ENCODE results near the gene ACACA. TPM values are rescaled to one million over a fixed set of nuclear protein-coding genes. Genes with fewer than 3 reads are reported as not detected.

Gene ACACA
- total and polyA plus RNA-seq, 2 experiments from 2014 or later: 59.6 to 164 TPM

DNA sequence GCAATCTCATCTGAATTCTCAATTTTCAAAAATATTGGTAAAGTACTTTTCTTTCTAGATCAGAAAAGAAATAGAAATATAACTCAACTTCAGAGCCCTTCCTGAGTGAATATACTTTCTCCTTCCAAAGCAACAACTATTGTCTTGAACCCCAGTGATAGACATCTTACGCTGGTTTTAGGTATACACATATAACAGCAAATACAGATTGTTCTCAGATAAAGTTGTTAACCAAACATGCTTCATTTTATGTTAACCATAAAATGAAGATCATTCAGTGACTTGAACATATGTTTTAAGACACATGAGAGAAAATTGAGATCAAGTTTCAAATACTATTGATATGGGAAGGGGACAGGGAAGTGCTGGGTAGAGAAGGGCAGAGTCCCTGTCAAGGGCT is 84.5 kb downstream of the ACACA start:
- Histone ChIP-seq H3F3A (replicated peaks; ENCODE audit: low read depth) (0 out of 2 replicates have a peak, but pooled peaks cover 8% of the 10 kb centered on the region), H3K9me2 (ENCODE audit: insufficient read depth) (no peaks in the 10 kb centered on the region), H3K4me1 (ENCODE audit: insufficient read depth) (no peaks in the 10 kb centered on the region), H3K27me3 (ENCODE audit: insufficient read depth) (no peaks in the 10 kb centered on the region), H3K36me3 (ENCODE audit: insufficient read depth) (peaks cover 5% of the 10 kb centered on the region; the same call in 1 of the 2 replicates), H3K79me2 (replicated peaks; ENCODE audit: insufficient read depth) (peaks cover 89% of the 10 kb centered on the region), H3K4me3 (no peak overlapping the region), H3K27ac (ENCODE audit: low read depth) (no peak overlapping the region), H2AFZ (no peak overlapping the region), H3K4me2 (no peak overlapping the region), H4K20me1 (replicated peaks; ENCODE audit: insufficient read depth) (peaks cover 22% of the 10 kb centered on the region)
- Mint-ChIP-seq H3K36me3 (ENCODE audit: low read depth) (peaks cover 44% of the 10 kb centered on the region), H3K27ac (no peak overlapping the region), H3K4me1 (no peaks in the 10 kb centered on the region; the same call in 2 of the 3 replicates), H3K27me3 (ENCODE audit: insufficient read depth, low read depth, poor library complexity) (peaks cover 3% of the 10 kb centered on the region), H3K9me3 (no peaks in the 10 kb centered on the region; the same call in 2 of the 3 replicates), H3K4me3 (no peak overlapping the region)
- ATAC-seq: no peak
- DNase-seq (ENCODE audit: low spot score): no peak
- no peak for TF ChIP-seq CREB1 (CRISPR knock-in tag; IDR thresholded peaks at IDR 0.05; ENCODE audit: low read depth)

DNA sequence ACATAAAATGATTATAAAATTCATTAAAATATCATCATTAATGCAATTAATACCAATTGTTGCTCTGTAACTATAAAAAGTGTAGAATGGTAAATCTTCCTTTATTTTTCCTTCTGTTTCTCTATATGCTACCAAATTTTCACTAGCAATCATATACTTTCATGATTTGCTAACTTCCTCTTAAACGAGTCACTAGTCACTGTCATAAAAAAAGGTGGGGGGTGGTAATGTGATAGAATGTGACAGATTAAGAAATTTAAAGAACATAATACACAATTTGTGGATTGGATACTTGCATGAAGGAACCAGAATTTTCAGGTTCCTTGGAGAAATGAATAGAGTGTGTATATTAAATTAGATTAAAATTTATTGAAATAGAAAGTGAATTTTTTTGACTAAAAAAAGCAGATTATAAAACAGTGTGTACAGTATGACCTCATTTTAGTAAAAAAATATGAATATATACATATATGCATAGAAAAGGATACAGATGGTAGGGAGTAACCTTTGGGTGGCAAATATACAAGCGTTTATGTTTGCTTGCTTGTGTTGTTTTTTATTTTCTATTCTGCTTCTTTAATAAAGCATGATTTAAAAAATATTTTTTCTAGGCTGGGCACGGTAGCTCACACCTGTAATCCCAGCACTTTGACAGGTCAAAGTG is 87.6 kb downstream of the ACACA start:
- ATAC-seq: no peak
- H3K4me3 Mint-ChIP-seq: no peak overlapping the region

More for the DNA sequence above, 87.6 kb downstream of the ACACA start:
- H3K4me3 ChIP-seq: no peak overlapping the region
- Mint-ChIP-seq H3K36me3 (ENCODE audit: low read depth) (peaks cover 38% of the 10 kb centered on the region; the same call in 2 of the 3 replicates), H3K27me3 (ENCODE audit: insufficient read depth, low read depth, poor library complexity) (peaks cover 3% of the 10 kb centered on the region), H3K27ac (no peak overlapping the region), H3K9me3 (no peaks in the 10 kb centered on the region; the same call in 2 of the 3 replicates), H3K4me1 (no peaks in the 10 kb centered on the region; the same call in 2 of the 3 replicates)
- H3K27ac ChIP-seq (ENCODE audit: low read depth): no peak overlapping the region
- no peak overlapping the region for H2AFZ ChIP-seq
- no peaks in the 10 kb centered on the region for H3K9me2 ChIP-seq (ENCODE audit: insufficient read depth)
- 0 out of 2 replicates have a peak, but pooled peaks cover 8% of the 10 kb centered on the region for H3F3A ChIP-seq (replicated peaks; ENCODE audit: low read depth)
- no peaks in the 10 kb centered on the region for H3K27me3 ChIP-seq (ENCODE audit: insufficient read depth)
- TF ChIP-seq EZH2 (IDR thresholded peaks at IDR 0.05; ENCODE audit: low read depth, unreplicated experiment) (no peak), EZH2phosphoT487 (IDR thresholded peaks at IDR 0.05; ENCODE audit: unreplicated experiment) (no peak), POLR2AphosphoS5 (IDR thresholded peaks at IDR 0.05; ENCODE audit: low read depth) (no peak), NANOG (IDR thresholded peaks at IDR 0.05; ENCODE audit: borderline replicate concordance) (no peak)
- TF ChIP-seq, protein P1, sequence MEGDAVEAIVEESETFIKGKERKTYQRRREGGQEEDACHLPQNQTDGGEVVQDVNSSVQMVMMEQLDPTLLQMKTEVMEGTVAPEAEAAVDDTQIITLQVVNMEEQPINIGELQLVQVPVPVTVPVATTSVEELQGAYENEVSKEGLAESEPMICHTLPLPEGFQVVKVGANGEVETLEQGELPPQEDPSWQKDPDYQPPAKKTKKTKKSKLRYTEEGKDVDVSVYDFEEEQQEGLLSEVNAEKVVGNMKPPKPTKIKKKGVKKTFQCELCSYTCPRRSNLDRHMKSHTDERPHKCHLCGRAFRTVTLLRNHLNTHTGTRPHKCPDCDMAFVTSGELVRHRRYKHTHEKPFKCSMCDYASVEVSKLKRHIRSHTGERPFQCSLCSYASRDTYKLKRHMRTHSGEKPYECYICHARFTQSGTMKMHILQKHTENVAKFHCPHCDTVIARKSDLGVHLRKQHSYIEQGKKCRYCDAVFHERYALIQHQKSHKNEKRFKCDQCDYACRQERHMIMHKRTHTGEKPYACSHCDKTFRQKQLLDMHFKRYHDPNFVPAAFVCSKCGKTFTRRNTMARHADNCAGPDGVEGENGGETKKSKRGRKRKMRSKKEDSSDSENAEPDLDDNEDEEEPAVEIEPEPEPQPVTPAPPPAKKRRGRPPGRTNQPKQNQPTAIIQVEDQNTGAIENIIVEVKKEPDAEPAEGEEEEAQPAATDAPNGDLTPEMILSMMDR (conservative IDR thresholded peaks at IDR 0.05; ENCODE audit: low read depth in 2 of 2): no peak
- TF ChIP-seq, protein P2, sequence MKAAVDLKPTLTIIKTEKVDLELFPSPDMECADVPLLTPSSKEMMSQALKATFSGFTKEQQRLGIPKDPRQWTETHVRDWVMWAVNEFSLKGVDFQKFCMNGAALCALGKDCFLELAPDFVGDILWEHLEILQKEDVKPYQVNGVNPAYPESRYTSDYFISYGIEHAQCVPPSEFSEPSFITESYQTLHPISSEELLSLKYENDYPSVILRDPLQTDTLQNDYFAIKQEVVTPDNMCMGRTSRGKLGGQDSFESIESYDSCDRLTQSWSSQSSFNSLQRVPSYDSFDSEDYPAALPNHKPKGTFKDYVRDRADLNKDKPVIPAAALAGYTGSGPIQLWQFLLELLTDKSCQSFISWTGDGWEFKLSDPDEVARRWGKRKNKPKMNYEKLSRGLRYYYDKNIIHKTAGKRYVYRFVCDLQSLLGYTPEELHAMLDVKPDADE (IDR thresholded peaks at IDR 0.05): no peak
- H4K20me1 ChIP-seq (replicated peaks; ENCODE audit: insufficient read depth): peaks cover 24% of the 10 kb centered on the region
- peaks cover 5% of the 10 kb centered on the region; the same call in 1 of the 2 replicates for H3K36me3 ChIP-seq (ENCODE audit: insufficient read depth)
- peaks cover 97% of the 10 kb centered on the region for H3K79me2 ChIP-seq (replicated peaks; ENCODE audit: insufficient read depth)
- H3K4me1 ChIP-seq (ENCODE audit: insufficient read depth): no peaks in the 10 kb centered on the region
- H3K4me2 ChIP-seq: no peak overlapping the region
- DNase-seq (ENCODE audit: low spot score): no peak

Data from GM23338 (cell line).